Ramos (cell line): ENCODE data around the gene YIF1A.

Experiments
- in situ Hi-C: fragments of 300-500 bp; cut with MboI; formaldehyde crosslinking; loops from one replicate; pipeline ENCODE4 v1.14.3; 2022; ENCODE audit warnings: low sequenced_read_pairs; ENCODE audit not compliant: unreplicated experiment

Gene YIF1A, protein sequence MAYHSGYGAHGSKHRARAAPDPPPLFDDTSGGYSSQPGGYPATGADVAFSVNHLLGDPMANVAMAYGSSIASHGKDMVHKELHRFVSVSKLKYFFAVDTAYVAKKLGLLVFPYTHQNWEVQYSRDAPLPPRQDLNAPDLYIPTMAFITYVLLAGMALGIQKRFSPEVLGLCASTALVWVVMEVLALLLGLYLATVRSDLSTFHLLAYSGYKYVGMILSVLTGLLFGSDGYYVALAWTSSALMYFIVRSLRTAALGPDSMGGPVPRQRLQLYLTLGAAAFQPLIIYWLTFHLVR

GRCh38 chr11:66288671-66289547 is at the start of gene YIF1A:
TSS of gene YIF1A (minus strand) at chr11:66289143. CDS start at chr11:66288985, 158 bp downstream.
- in situ Hi-C loops, result no loop called here

GRCh38 chr11:66337103-66337899 is 48.4 kb upstream of the YIF1A start:
- in situ Hi-C loops, result no loop called here

DNA sequence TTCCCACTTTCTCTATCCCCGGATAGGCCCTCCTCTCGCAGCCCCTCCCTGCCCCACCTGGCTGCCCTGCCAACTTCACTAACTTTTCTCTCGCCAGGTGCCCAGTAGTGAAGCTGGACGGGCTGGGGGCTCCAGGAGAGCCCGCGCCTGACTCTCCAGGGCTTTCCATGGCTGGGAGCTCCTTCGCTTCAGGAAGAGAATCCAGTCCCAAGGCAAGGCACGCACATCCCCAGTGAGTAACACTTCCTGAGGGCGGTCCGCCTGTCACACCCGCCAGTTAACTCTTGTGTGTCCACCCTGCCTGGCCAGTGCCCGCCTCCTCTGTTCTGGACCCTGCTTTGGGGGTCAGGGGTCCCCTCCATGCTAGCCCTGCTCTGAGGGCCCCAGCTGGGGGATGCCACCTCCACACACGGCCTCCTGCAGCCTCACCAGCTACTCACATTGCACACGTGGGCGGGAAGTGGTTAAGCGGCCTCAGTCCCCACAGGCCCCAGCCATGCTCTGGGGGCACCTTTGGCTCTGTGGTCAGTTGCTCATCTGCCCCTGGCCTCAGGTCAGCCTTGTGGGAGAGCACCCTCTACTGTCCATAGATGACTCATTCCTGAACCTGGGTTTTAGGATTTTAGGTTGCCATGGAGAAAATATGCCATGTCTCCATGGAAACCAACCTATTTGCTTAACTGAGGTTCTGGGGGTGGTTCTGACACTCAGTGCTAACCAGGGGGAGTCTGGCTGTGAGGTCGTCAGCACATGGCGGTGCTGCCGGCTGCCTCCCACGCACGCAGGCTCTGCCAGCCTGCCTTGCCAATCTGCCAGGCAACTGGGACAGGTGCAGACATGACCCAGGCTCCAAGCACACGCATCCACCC is 47.5 kb upstream of the YIF1A start, which contains the start of gene RIN1:
RIN1 (minus strand) TSS at position 201 of the 869 bp plus-strand sequence; CDS start at position 169, 32 bp downstream.
- in situ Hi-C loops, result no loop called here

DNA sequence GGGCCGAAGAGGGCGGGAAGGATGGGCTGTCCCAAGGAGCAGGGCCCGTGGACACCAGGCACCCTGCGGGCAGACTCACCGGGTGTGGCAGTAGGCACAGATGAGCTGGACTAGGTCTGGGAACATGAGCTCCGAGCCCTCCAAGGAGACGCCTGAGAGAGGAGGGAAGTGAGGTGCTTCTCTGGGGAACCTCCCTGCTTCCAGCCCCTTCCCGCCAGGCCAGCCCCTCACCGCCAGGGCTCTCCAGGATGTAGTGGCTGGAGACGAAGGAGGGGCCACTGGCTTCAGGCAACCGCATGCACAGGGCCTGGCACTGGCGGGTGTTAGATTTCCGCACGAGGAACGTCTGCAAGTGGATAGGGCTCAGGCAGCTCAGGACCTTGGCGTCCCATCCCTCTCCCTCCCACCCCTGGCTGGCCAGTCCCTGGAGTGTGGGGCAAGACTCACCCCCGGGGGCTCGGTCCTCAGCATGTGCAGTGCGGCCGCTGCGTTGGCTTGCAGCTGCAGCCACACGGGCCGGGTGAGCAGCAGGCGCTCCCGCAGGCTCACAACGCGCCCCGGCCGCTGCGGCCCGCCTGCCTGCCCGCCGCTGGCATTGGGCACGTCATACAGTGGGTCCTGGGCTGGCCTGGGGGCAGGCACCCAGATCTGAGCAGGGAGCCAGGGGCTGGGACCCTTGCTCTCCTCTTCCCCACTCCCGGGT is 46.7 kb upstream of the YIF1A start:
- in situ Hi-C loops, result no loop called here

- in situ Hi-C loops, result no loop called here
Observed at GRCh38 chr11:66334605-66335442, 45.9 kb upstream of the YIF1A start.

DNA sequence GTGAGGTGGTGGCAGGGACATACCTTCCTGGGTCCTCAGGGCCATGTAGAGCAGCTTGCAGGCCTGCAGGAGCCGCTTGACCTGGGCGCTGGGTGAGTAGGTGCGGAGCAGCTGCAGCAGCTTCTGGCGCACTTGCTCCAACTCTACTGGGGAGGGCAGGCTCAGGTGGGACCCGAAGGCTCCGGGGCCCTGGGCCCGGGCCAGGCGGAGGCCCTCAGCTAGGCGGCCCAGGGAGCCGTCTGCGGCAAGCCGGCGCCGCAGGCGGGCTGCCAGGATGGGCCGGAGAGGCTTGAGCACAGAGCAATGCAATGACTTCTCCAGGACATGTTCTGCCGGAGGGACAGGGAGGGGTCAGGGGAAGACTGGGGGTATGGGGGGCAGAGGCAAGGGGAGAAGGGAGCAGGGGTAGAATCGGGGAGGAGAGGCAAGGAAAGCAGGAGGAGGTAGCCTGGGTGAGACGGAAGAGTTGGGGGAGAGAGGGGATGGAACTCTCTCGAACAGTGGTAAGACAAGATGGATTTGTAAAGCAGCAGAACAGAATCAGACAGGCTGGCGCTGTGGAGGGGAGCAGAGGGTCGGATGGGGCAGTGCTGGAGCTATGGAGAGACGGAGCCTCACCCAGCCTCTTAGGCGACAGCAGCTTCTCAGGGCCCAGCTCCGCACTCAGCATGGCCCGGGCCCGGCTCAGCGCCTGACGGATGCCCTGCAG is 45.1 kb upstream of the YIF1A start:
- in situ Hi-C loops, result no loop called here

GRCh38 chr11:66333220-66333877 is 44.4 kb upstream of the YIF1A start:
- in situ Hi-C loops, result no loop called here

- in situ Hi-C loops, result no loop called here
Observed at GRCh38 chr11:66332371-66333219, 43.7 kb upstream of the YIF1A start.

DNA sequence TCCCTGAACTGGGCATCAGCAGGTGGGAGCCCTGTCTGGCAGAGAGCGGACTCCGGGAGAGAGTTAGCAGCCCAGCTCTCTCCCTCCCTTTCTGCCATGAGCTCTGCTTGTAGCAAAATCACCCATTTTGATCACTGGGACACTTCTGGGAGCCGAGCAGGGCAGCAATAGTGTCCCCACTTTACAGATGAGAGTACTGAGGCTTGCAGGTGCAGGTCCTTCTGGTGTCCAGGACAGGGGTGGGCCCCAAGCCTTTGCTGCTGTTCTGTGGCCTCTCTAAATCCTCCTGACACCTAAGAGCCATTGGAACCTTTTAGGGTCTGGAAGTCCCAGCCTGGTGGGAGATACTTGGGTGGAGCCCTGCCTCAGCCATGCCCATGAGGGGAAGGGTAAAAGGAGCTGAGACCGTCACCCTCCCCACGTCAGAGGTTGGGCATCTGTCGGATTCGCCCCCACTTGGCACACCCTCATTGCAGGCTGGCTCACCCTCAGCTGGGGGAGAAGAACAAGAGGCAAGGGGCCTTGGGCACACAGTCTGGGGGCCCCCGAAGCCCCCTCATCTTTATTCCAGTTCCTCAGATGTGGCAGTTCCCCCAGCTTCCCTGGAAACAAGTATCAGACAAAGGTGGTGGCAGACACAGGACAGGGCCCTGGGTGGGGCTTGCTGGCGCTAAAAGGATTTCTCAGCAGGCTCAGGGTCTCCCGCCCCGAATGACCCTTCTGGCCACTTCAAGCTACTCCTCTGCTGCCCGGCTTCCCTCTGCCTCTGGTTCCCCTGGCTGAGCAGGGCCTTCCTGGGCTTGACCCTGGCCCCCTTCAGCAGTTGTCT is 42.8 kb upstream of the YIF1A start:
- in situ Hi-C loops, result no loop called here

GRCh38 chr11:66330931-66331330 is 42.0 kb upstream of the YIF1A start:
- in situ Hi-C loops, result no loop called here

- in situ Hi-C loops, result no loop called here
Observed at GRCh38 chr11:66329165-66329673, 40.3 kb upstream of the YIF1A start.

- in situ Hi-C loops, result no loop called here
Observed at GRCh38 chr11:66328302-66329144, 39.6 kb upstream of the YIF1A start.

DNA sequence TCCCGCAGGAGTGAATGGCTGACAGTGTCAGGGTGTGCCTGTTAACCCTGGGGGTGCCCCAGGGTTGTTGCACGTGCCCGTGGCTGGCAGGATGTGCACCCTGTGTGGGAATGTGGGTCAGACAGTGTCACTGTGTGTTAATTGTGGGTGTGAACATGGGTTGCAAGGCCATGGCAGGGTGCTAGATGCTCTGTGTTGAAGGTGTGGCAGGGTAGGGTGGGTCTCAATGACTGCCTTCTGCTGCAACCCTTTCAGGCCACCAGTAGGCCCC is 39.0 kb upstream of the YIF1A start:
- in situ Hi-C loops, result no loop called here

GRCh38 chr11:66327171-66328030 is 38.5 kb upstream of the YIF1A start:
- in situ Hi-C loops, result no loop called here
